Measurements from ENCODE around the gene E2F8. TPM values are rescaled to one million over a fixed set of nuclear protein-coding genes. Genes with fewer than 3 reads are reported as not detected.

E2F8 gene
- total RNA-seq, 1 donor from 2014 or later: 0.96 TPM

- intact Hi-C loops (cut with DNase I): no loop called here
- Histone ChIP-seq H3K36me3 (no peaks in the 10 kb centered on the region), H3K4me1 (no peaks in the 10 kb centered on the region), H3K27ac (no peak overlapping the region), H3K9me3 (no peaks in the 10 kb centered on the region), H3K4me3 (no peak overlapping the region), H3K27me3 (no peaks in the 10 kb centered on the region)
- TF ChIP-seq CTCF (IDR thresholded peaks at IDR 0.05): no peak
- no peak for DNase-seq (ENCODE audit: low spot score in 2 of 2)
These were observed 15.2 kb downstream of the E2F8 start for GRCh38 chr11:19225581-19225980.

GRCh38 chr11:19225123-19225522 is 15.6 kb downstream of the E2F8 start:
- intact Hi-C loops (cut with DNase I): no loop called here

GRCh38 chr11:19220903-19221724 is 19.6 kb downstream of the E2F8 start:
- no peak overlapping the region for H3K27ac ChIP-seq
- DNase-seq (ENCODE audit: low spot score in 2 of 2): no peak
- no peak overlapping the region for H3K4me3 ChIP-seq
- no peaks in the 10 kb centered on the region for H3K36me3 ChIP-seq
- TF ChIP-seq CTCF (IDR thresholded peaks at IDR 0.05): no peak
- H3K27me3 ChIP-seq: no peaks in the 10 kb centered on the region
- H3K9me3 ChIP-seq: no peaks in the 10 kb centered on the region
- no peaks in the 10 kb centered on the region for H3K4me1 ChIP-seq
- intact Hi-C loops (cut with DNase I): no loop called here

More at GRCh38 chr11:19225123-19225522, 15.6 kb downstream of the E2F8 start:
- H3K9me3 ChIP-seq: no peaks in the 10 kb centered on the region
- no peak overlapping the region for H3K27ac ChIP-seq
- no peaks in the 10 kb centered on the region for H3K4me1 ChIP-seq
- DNase-seq (ENCODE audit: low spot score in 2 of 2): no peak
- no peaks in the 10 kb centered on the region for H3K36me3 ChIP-seq
- no peaks in the 10 kb centered on the region for H3K27me3 ChIP-seq
- TF ChIP-seq CTCF (IDR thresholded peaks at IDR 0.05): no peak
- H3K4me3 ChIP-seq: no peak overlapping the region

- no peaks in the 10 kb centered on the region for H3K9me3 ChIP-seq
- DNase-seq (ENCODE audit: low spot score in 2 of 2): no peak
- TF ChIP-seq CTCF (IDR thresholded peaks at IDR 0.05): no peak
These were observed 21.8 kb downstream of the E2F8 start for GRCh38 chr11:19218786-19219460.

GRCh38 chr11:19218216-19218615 is 22.5 kb downstream of the E2F8 start:
- DNase-seq (ENCODE audit: low spot score in 2 of 2): no peak
- H3K4me1 ChIP-seq: no peaks in the 10 kb centered on the region
- no peak overlapping the region for H3K27ac ChIP-seq
- H3K9me3 ChIP-seq: no peaks in the 10 kb centered on the region
- no peak overlapping the region for H3K4me3 ChIP-seq
- H3K36me3 ChIP-seq: no peaks in the 10 kb centered on the region
- H3K27me3 ChIP-seq: no peaks in the 10 kb centered on the region
- TF ChIP-seq CTCF (IDR thresholded peaks at IDR 0.05): no peak
- intact Hi-C loops (cut with DNase I): no loop called here

More at GRCh38 chr11:19218786-19219460, 21.8 kb downstream of the E2F8 start:
- Histone ChIP-seq H3K36me3 (no peaks in the 10 kb centered on the region), H3K4me3 (no peak overlapping the region), H3K27me3 (no peaks in the 10 kb centered on the region), H3K27ac (no peak overlapping the region), H3K4me1 (no peaks in the 10 kb centered on the region)
- intact Hi-C loops (cut with DNase I): no loop called here

Measured in ascending aorta (tissue), 2 donors.